SKM-1 (cell line): ENCODE results near the gene NFATC1.

Experiments
- DNase-seq: peaks from one replicate; lab custom pipeline; 2025; ENCODE audit not compliant: unreplicated experiment; lab: John Stamatoyannopoulos, UW

Gene NFATC1

GRCh38 chr18:79403723-79404566 lies 8.2 kb downstream of the NFATC1 start:
- no peak for DNase-seq

DNA sequence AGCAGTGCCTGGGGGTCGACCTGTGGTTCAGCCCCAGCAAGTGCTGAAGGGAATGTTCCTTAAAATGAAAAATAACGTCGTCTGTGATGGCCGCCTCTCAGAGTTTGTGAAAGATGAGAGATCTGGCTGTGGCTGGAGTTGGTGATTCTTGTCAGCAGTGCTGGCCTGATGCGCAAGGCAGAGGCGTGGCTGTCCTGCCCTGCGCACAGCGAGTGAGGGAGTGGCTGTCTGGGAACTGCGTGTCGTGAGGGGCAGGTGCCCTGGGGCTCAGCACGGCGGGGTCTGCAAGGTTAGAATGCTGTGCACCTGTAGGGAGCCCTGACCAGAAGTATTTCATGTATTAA lies 8.8 kb downstream of the NFATC1 start:
- DNase-seq, result no peak

DNA sequence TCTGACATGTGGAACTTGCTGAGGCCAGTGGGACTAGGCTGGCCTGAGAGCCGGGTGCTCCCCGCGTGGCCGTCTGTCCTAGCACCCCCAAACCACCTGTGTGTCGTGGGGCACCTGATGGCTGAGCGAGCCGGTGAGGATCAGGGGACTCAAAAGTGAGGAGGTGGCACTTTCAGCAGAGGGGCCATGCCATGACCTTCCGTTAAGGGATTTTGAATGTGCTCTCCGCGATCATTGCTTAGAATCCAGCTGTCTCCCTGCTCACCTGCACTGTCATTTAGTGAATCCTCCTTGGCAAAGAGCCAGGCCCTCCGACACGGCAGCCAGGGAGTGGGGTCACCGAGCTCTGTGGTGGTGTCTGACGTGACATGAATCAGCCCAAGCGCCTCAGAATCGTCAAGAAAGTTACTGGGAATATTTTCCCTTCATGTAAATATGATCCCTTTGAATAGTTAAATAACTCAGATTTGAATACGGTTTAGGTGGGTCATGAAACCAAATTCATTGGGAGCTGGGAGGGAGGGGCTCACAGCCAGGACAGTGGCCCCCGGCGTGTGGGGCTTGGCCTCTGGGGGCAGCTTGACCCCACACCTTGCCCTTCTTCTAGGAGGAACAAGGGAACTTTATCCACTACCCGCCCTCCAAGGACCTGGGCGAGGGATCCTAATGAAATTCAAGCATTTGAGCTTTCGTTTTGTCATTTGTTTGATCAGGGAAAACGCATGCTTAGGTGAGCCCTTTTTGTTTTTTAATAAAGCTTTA lies 9.5 kb downstream of the NFATC1 start:
- DNase-seq, result no peak

GRCh38 chr18:79405781-79406575 lies 10.2 kb downstream of the NFATC1 start:
- peak; percentile 67 for DNase-seq

GRCh38 chr18:79406708-79407107 lies 11.0 kb downstream of the NFATC1 start:
- DNase-seq, result no peak

GRCh38 chr18:79409313-79409712 lies 13.6 kb downstream of the NFATC1 start:
- DNase-seq, result no peak

GRCh38 chr18:79410171-79410641 lies 14.5 kb downstream of the NFATC1 start:
- no peak for DNase-seq

- DNase-seq, result no peak
Observed at GRCh38 chr18:79410731-79411613, 15.2 kb downstream of the NFATC1 start.

DNA sequence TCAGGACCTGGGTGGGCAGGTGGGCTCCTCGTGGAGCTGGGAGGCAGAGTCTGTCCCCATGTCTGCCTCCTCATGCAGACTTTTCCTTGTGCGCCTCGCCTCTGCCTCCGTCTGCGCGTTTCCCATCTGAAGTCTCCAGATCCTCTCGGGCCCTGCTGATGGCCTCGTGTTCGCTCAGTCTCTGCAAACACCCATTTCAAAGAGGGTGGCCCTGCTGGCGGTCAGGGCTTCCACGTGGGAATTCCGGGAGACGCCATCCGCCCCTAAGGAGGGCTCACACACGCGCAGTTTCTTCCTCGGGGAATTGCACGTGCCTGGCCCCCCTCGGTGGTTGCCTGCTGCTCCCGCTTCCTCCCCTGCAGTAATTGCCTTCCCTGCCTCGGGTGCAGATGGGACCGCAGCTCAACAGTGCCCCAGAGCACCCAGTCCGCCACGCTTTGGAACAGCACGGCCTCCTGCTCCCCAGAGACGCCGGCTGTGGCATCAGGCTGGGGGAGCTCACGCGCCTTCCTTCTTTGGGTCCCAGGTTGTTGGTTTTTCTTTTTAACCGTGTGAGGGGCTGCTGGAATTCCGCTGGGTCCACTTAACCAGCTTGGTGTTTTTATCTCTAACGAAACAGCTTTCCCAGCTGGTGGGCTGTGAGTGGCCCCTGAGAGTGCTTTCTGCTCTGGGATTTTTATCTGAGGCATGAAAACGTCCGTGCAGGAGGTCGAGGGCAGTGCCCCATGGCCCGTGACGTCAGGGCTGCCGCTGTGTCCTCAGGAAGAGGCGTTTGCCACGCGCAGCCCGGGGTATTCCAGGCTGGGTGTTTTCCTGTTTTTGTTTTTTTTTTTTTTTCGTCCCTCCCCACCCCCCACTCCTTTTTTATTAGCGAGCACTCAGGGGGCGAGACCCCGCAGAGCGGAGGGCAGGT lies 16.1 kb downstream of the NFATC1 start:
- no peak for DNase-seq

DNA sequence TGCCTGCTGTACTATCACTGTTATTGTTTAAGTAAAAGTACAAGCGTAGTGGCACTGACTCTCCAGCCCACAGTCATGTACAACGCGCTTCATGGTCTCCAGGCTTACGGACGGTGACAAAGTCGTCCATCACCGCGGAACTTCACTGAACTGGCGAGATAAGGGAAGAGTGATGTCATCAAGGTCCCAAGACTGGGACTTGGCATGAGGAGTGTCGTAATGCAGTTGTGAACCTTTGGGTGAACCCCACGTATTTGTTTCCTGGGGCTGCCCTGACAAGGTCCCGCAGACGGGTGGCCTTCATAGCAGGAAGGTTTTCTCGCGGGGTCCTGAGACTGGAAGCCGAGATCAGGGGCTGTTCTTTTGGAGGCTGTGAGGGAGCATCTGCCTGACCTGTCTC lies 17.3 kb downstream of the NFATC1 start:
- no peak for DNase-seq

- no peak for DNase-seq
Observed at GRCh38 chr18:79413426-79413825, 17.7 kb downstream of the NFATC1 start.

DNA sequence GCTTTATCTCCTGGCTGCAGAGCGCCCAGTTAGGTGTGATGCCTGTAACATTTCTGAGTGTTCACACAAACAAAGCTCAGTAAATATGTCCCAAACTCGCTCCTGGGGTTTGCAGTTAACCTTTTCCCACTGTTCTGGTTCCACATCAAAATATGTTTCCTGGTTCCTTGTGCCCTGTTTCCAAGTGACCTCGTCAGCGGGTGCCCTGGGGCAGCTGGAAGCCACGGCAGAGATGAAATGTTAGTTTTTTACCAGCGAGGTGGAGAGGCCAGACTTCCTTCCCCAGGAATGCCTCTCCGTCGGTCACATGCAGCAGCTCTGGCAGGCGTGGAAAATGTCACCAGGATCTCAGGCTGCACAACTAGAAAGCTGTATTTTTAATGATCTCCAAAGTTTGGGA lies 18.2 kb downstream of the NFATC1 start:
- DNase-seq, result no peak

- DNase-seq, result no peak
Observed at GRCh38 chr18:79416022-79416676, 20.4 kb downstream of the NFATC1 start.

GRCh38 chr18:79416677-79417052 lies 20.9 kb downstream of the NFATC1 start:
- no peak for DNase-seq

- no peak for DNase-seq
Observed at GRCh38 chr18:79418236-79418635, 22.5 kb downstream of the NFATC1 start.

GRCh38 chr18:79418642-79419041 lies 22.9 kb downstream of the NFATC1 start:
- no peak for DNase-seq

DNA sequence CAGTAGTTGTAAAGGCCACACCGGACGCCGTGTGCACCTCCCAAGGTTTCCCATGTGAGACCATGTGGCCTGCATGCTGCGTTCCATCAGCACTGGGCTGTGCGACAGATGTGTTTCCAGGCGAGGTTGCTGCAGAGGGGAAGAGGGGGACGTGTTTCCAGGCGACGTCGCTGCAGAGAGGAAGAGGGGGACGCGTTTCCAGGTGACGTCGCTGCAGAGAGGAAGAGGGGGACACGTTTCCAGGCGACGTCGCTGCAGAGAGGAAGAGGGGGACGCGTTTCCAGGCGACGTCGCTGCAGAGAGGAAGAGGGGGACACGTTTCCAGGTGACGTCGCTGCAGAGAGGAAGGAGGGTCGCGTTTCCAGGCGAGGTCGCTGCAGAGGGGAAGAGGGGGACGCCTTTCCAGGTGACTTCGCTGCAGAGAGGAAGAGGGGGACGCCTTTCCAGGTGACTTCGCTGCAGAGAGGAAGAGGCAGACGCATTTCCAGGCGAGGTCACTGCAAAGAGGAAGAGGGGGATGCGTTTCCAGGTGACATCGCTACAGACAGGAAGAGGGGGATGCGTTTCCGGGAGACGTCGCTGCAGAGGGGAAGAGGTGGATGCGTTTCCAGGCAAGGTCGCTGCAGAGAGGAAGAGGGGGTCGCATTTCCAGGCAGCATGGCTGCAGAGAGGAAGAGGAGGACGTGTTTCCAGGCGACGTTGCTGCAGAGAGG lies 24.5 kb downstream of the NFATC1 start:
- no peak for DNase-seq

GRCh38 chr18:79421275-79421857 lies 25.6 kb downstream of the NFATC1 start:
- no peak for DNase-seq
